22Rv1 (cell line): ENCODE measurements around the gene KCNT2.

Source experiments
- H3K27ac ChIP-seq: fragments of 450-650 bp; 2 replicates; pipeline ENCODE4 v1.5.1; 2017
- CTCF ChIP-seq: fragments of 450-650 bp; IDR thresholded peaks from 2 replicates; pipeline ENCODE4 v1.5.1; 2017; ENCODE audit warnings: mild to moderate bottlenecking
- ZFX ChIP-seq: fragments of 450-650 bp; IDR thresholded peaks from 2 replicates; pipeline ENCODE4 v1.6.1; 2017; ENCODE audit warnings: antibody characterized with exemption, borderline replicate concordance

The KCNT2 gene

GRCh38 chr1:196608390-196609369, at the start of gene KCNT2:
Gene KCNT2, minus strand, starts transcription at chr1:196608440. Its CDS starts 131 bp downstream, at chr1:196608309.
- no peak for TF ChIP-seq ZFX
- no peak for TF ChIP-seq CTCF
- H3K27ac ChIP-seq: no peak within 1 kb of the TSS

DNA sequence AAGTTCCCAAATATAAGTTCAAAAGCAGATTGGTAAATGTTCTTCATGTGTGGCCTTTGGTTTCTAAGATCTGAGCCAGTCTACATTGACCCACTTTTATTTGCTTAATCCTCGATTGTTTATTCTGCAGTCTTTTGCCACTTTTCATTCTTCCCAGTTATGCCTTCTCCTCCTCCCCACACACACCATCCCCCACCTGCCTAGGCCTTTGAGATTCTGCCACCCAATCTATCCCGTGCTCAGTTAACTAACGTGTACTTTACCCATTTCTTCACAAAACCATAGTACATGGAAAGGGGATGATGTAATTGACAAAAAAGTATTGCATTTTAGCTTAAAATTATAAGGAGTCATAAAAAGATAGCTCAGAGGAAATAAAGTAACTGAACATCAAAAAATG, 47.3 kb upstream of the KCNT2 start:
- TF ChIP-seq ZFX (no peak), CTCF (no peak)

GRCh38 chr1:196655071-196655470, 46.8 kb upstream of the KCNT2 start:
- TF ChIP-seq ZFX (no peak), CTCF (no peak)
- H3K27ac ChIP-seq: no peak overlapping the region

More for the DNA sequence above, 47.3 kb upstream of the KCNT2 start:
- no peak overlapping the region for H3K27ac ChIP-seq

DNA sequence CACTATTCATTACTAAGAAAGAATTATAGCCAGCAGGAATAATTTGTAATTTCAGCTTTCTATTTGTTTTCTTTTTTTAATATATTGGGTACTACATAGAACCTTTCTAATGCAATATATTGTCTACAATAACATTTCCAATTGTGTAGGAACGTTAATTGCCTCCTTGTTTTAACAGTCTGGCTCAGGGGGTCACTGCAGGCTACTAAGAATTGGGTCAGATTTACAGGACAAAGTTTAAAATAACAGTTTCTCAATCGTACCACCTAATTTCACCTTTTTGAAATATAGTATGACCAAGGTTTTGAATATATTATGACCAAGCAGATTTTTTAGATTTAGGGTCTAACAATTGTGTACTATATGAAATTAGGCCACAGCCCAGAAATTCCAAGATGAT, 46.0 kb upstream of the KCNT2 start:
- H3K27ac ChIP-seq: no peak overlapping the region
- TF ChIP-seq ZFX (no peak), CTCF (no peak)

DNA sequence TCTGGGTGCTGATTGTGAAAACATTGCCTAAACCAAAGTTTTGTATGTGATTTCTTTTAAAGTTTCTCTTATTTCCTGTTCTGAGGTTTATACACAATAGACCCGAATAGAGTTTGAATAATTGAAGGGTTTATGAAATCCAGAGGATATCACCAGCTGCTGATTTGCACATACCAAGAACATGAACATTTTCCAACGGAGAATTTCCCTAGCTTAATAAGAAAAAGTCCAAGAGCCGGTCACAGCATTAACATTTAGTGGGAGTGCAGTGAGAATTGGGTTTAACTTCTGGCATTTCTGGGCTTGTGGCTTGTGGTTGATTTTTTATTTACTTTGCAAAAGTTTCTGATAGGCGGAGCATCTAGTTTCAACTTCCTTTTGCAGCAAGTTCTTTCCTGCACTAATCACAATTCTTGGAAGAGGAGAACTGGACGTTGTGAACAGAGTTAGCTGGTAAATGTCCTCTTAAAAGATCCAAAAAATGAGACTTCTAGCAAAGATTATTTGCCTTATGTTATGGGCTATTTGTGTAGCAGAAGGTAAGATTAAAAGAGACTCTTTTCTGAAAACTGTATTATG, 43.5 kb upstream of the KCNT2 start, which contains the start of gene CFH:
CFH (plus strand) TSS at position 407 of the 579 bp plus-strand sequence; CDS start at position 482, 75 bp downstream.
- H3K27ac ChIP-seq: no peak within 1 kb of the TSS

DNA sequence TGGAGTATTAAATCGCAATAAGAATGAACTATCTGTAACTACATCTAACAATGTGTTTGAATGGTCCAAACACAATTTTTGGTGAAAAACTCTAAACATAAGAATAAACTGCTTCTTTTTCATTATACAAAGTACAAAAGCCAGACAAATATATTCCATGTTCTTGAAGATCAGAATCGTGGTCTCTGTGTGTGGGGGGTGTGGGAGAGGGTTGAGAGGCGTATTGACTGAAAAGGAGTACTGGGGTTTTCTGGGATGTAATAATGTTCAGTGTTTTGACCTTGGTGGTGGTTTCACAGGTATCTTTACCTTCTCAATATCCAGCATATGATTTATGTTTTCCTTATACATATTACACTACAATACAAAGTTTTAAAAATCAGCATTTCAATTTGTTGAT, 42.8 kb upstream of the KCNT2 start:
- no peak overlapping the region for H3K27ac ChIP-seq
- TF ChIP-seq ZFX (no peak), CTCF (no peak)

More for the DNA sequence above, 43.5 kb upstream of the KCNT2 start, which contains the start of gene CFH:
- no peak for TF ChIP-seq CTCF
- no peak for TF ChIP-seq ZFX

- no peak for TF ChIP-seq CTCF
- H3K27ac ChIP-seq: no peak overlapping the region
Observed at GRCh38 chr1:196650403-196650802, 42.2 kb upstream of the KCNT2 start.
